Measurements from ENCODE around the gene SMAD7.

- TF ChIP-seq CTCF (IDR thresholded peaks at IDR 0.05) (peak; percentile 31), ZFX (IDR thresholded peaks at IDR 0.05; ENCODE audit: borderline replicate concordance) (no peak)
Measured at GRCh38 chr18:48949606-48950535, 894 bp downstream of the SMAD7 start.
